Vagina (tissue), 2 donors: ENCODE data around the gene SLC12A9. TPM values are rescaled to one million over a fixed set of nuclear protein-coding genes. Genes with fewer than 3 reads are reported as not detected.

ENCODE experiments used
- DNase-seq, 2 donors: peaks; one replicate each; pipeline ENCODE4 v3.0.0-alpha.2; 2017; ENCODE audit errors: extremely low spot score in 2 of 2
- H3K27ac ChIP-seq: fragments of 200-600 bp; sonication (generic); one replicate; pipeline ENCODE4 v1.5.1; 2019
- H3K27me3 ChIP-seq: fragments of 200-600 bp; sonication (generic); one replicate; pipeline ENCODE4 v1.5.1; 2019
- H3K36me3 ChIP-seq, 2 donors: fragments of 200-600 bp; sonication (generic); one replicate each; pipeline ENCODE4 v1.5.1; 2017 to 2019
- H3K4me1 ChIP-seq: fragments of 200-600 bp; sonication (generic); one replicate; pipeline ENCODE4 v1.5.1; 2019
- H3K4me3 ChIP-seq, 2 donors: fragments of 200-600 bp; sonication (generic); 1 replicate in 1 of 2; 2 replicates in 1 of 2; pipeline ENCODE4 v1.5.1; 2016 to 2019
- H3K9me3 ChIP-seq: fragments of 200-600 bp; sonication (generic); one replicate; pipeline ENCODE4 v1.5.1; 2019
- POLR2A ChIP-seq, 2 donors: fragments of 450-650 bp; IDR thresholded peaks; one replicate each; pipeline ENCODE4 v1.6.1; 2017; ENCODE audit warnings: antibody characterized with exemption in 2 of 2, mild to moderate bottlenecking in 2 of 2, moderate library complexity in 2 of 2
- POLR2AphosphoS5 ChIP-seq, 2 donors: sonication (generic); formaldehyde crosslinking; IDR thresholded peaks; one replicate each; pipeline ENCODE4 v1.9.0; 2017; ENCODE audit warnings: antibody characterized with exemption in 2 of 2, mild to moderate bottlenecking in 2 of 2, low read depth in 1 of 2; ENCODE audit not compliant: insufficient read depth in 1 of 2
- intact Hi-C: fragments of 100-400 bp; cut with DNase I; formaldehyde crosslinking; loops from one replicate; pipeline ENCODE4 v1.15.1; 2023
- total RNA-seq: library from RNA; depleted of rRNA; stranded (reverse); fragments of >200 nt; gene quantifications from one replicate; pipeline ENCODE4 v1.2.3, GENCODE V29; 2016
- TF ChIP-seq, protein P1 (sequence below), 3 experiments: fragments of 450-650 bp in 2 of 3; fragments of 200-600 bp in 1 of 3; sonication (generic) in 1 of 3; IDR thresholded peaks; one replicate each; pipeline ENCODE4 v1.5.1; 2017 to 2019; ENCODE audit warnings: antibody characterized with exemption in 3 of 3, mild to moderate bottlenecking in 2 of 3, moderate library complexity in 2 of 3

Gene SLC12A9
- total RNA-seq, 1 donor from 2014 or later = 15.7 TPM

DNA sequence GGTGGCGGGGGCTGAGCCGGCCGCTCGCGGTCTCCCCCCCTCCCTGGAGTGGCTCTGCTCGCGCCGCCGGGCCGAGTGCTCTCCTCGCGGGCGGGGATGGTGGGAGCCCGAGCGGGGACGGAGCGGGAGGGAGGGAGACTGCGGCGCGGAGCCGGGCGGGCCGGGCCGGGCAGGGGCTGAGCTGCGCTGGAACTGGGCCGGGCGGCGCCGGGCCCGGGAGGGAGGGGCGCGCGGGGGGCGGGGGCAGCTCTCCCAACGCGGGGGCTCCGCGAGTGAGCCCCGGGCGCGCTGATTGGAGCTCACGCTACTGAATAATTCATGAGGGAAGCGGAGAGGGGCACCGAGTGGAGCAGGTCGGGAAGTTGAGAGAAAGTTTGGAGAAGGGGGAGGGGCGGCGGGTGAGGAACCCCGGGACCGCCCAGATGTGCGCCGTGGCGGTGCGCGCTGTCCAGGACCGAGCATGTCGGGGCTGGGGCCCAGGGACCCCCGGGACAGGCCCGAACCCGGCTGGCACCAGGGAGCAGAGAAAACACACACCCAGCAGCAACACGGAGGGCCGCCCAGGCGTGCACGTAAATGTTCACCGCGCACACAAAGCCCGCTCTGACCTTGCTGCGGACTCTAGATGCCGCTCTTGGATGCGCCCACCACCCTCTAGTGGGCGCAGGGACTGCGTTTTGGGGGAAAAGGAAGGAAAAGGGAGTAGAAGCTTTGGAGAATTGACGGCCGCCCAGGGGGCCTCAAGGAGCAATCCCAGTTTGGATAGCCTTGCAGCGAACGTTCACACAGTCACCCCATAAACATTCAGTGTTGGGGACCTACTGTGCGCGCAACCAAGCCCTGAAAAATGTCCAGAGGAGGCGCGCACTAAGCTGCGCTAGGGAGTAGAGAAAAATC lies 24.9 kb upstream of the SLC12A9 start, which contains the start of gene EPHB4:
EPHB4 (minus strand) TSS at position 194 of the 897 bp plus-strand sequence. CDS start 493 bp downstream, outside the sequence.
- Histone ChIP-seq H3K4me1 (peaks cover 40% of the 10 kb centered on the region), H3K4me3 (peak within 1 kb of the TSS; percentile 73 to 92), H3K36me3 (peaks cover 0 to 16% of the 10 kb centered on the region in 2 donors), H3K9me3 (no peaks in the 10 kb centered on the region), H3K27ac (peak within 1 kb of the TSS; percentile 89), H3K27me3 (no peaks in the 10 kb centered on the region)
- TF ChIP-seq POLR2A (IDR thresholded peaks at IDR 0.05) (peak in 1 of 2 donors; percentile 6), POLR2AphosphoS5 (IDR thresholded peaks at IDR 0.05; ENCODE audit: insufficient read depth in 1 of 2, low read depth in 1 of 2) (peak; percentile 36 to 81)
- TF ChIP-seq, protein P1, sequence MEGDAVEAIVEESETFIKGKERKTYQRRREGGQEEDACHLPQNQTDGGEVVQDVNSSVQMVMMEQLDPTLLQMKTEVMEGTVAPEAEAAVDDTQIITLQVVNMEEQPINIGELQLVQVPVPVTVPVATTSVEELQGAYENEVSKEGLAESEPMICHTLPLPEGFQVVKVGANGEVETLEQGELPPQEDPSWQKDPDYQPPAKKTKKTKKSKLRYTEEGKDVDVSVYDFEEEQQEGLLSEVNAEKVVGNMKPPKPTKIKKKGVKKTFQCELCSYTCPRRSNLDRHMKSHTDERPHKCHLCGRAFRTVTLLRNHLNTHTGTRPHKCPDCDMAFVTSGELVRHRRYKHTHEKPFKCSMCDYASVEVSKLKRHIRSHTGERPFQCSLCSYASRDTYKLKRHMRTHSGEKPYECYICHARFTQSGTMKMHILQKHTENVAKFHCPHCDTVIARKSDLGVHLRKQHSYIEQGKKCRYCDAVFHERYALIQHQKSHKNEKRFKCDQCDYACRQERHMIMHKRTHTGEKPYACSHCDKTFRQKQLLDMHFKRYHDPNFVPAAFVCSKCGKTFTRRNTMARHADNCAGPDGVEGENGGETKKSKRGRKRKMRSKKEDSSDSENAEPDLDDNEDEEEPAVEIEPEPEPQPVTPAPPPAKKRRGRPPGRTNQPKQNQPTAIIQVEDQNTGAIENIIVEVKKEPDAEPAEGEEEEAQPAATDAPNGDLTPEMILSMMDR (IDR thresholded peaks at IDR 0.05) = no peak
- no peak for DNase-seq
- intact Hi-C loops = no loop called here

DNA sequence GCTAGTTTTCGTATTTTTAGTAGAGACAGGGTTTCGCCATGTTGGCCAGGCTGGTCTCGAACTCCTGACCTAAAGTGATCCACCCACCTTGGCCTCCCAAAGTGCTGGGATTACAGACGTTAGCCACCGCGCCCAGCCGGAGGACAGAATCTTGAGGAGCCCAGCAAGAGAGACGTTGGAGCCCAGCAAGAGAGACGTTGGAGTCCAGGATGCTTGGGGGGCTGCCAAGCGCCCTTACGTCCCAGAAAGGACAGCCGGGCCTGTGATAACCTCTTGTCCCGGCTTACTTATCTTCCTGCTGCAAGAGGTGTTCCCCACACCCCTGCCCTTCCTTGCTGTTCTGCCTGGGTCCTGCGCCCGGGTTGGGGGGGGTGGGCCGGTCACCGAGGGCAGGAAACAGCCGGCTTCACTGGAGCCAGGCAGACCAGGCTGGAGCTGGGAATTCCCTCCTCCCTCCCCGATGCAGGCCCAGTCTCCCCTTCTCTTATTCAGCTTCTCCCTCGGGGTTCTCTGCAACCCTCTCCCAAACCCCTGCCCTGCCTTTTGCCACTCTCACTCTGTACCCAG lies 23.3 kb upstream of the SLC12A9 start:
- peak overlapping the region; percentile 45 for H3K27ac ChIP-seq
- intact Hi-C loops = no loop called here
- TF ChIP-seq, protein P1 (IDR thresholded peaks at IDR 0.05) = no peak
- TF ChIP-seq POLR2AphosphoS5 (IDR thresholded peaks at IDR 0.05; ENCODE audit: insufficient read depth in 1 of 2, low read depth in 1 of 2) = peak in 1 of 2 donors; percentile 65
- peaks cover 27% of the 10 kb centered on the region for H3K4me1 ChIP-seq
- DNase-seq = no peak
- no peaks in the 10 kb centered on the region for H3K9me3 ChIP-seq
- H3K4me3 ChIP-seq = no peak overlapping the region
- H3K36me3 ChIP-seq = peaks cover 0 to under 1% of the 10 kb centered on the region in 2 donors
- no peaks in the 10 kb centered on the region for H3K27me3 ChIP-seq

DNA sequence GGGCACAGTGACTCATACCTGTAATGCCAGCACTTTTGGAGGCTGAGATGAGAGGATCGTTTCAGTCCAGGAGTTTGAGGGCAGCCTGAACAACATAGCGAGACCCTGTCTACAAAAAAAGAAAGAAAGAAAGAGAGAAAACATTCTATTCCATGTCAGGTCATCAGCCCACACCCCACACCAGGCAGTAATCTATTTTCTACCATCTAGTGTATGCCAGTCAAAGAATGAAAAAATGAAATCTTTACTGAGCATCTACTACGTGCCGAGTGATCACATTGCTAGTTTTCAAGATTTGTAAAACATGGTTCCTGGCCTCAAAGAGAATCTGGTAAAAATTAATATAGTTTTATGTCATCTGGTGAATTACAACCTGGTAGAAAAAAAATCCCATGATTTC lies 22.1 kb upstream of the SLC12A9 start:
- peaks cover 15% of the 10 kb centered on the region for H3K4me1 ChIP-seq
- no peak overlapping the region for H3K4me3 ChIP-seq
- intact Hi-C loops = no loop called here
- no peak overlapping the region for H3K27ac ChIP-seq
- no peaks in the 10 kb centered on the region for H3K9me3 ChIP-seq
- TF ChIP-seq POLR2A (IDR thresholded peaks at IDR 0.05) (no peak), POLR2AphosphoS5 (IDR thresholded peaks at IDR 0.05; ENCODE audit: insufficient read depth in 1 of 2, low read depth in 1 of 2) (no peak)
- TF ChIP-seq, protein P1 (IDR thresholded peaks at IDR 0.05) = no peak
- DNase-seq = no peak
- no peaks in the 10 kb centered on the region for H3K27me3 ChIP-seq
- H3K36me3 ChIP-seq = no peaks in the 10 kb centered on the region

DNA sequence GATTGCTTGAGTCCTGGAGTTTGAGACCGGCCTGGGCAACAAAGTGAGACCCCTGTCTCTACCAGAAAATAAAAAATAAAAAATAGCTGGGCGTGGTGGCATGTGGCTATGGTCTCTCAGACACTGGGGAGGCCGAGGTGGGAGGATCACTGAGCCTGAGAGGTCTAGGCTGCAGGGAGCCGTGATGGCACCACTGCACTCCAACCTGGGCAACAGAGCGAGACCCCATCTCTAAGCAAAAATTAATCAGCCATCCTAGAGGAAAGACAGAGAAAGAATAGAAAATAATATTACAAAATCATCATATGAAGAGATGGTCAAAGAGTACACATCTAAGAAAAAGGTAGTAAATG lies 20.3 kb upstream of the SLC12A9 start:
- no peaks in the 10 kb centered on the region for H3K9me3 ChIP-seq
- H3K27ac ChIP-seq = no peak overlapping the region
- no peak overlapping the region for H3K4me3 ChIP-seq
- intact Hi-C loops = no loop called here
- H3K36me3 ChIP-seq = no peaks in the 10 kb centered on the region
- TF ChIP-seq POLR2A (IDR thresholded peaks at IDR 0.05) (no peak), POLR2AphosphoS5 (IDR thresholded peaks at IDR 0.05; ENCODE audit: insufficient read depth in 1 of 2, low read depth in 1 of 2) (no peak)
- TF ChIP-seq, protein P1 (IDR thresholded peaks at IDR 0.05) = no peak
- H3K27me3 ChIP-seq = no peaks in the 10 kb centered on the region
- no peak for DNase-seq
- peaks cover 18% of the 10 kb centered on the region for H3K4me1 ChIP-seq
